HG03520 (cell line): ENCODE data around the gene CEACAM5.
"Not testable (repeated sequence)": the region's sequence is repeated elsewhere in the genome, so short reads cannot be mapped to it uniquely, and the experiment has no call there.

Source experiments
- ATAC-seq: cut with Tn5 transposase; IDR thresholded peaks from one replicate; pipeline ENCODE4 v1.9.1; 2021; ENCODE audit warnings: mild to moderate bottlenecking, moderate library complexity; ENCODE audit not compliant: unreplicated experiment

The CEACAM5 gene

GRCh38 chr19:41740415-41741243 is 32.2 kb downstream of the CEACAM5 start:
- no peak for ATAC-seq

DNA sequence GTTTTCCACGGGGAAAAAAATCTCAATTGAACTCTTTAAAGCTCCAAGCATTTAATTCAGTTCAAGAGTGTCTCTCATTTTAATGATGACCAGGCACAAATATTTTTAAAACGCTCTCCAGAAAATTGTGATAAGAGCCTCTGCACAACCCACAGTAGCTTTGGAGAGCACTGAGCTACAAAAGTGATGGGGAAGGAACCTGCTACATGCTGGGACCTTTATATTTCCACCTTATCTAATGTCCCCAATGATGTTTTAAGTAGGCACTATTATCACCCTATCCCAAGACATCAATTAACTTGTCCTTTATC is 32.8 kb downstream of the CEACAM5 start:
- ATAC-seq = no peak

GRCh38 chr19:41744850-41745249 is 36.4 kb downstream of the CEACAM5 start:
- ATAC-seq = no peak

GRCh38 chr19:41745756-41746155 is 37.3 kb downstream of the CEACAM5 start:
- ATAC-seq = no peak

DNA sequence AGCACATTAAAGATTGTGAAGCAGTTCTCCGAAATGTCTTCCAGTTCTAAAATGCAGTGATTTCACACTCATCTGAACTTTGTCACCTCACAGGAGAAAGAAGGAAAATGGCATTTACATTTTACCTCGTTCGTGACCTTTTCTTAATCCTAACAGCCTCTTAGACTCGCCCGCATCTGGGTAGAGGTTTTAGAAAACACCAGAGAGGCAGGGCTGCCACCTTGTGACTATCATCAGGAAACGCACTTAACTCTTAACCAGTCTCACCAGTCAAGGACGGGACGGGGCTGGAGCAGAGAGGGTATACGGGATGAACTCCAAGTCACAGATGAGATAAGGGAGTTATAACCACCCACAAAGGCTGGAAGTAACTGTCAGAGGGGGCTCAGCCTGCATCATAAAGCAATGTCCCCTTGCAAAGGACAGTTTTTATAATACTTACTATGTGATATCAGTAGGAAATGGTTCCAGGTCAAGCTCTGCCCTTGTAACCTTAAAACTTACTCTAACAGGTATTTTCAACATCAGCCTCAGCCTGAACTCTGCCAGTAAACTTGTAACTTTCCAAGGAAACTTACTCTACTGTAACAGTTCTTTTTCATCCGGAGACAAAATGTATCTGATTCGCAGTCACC is 38.3 kb downstream of the CEACAM5 start:
- no peak for ATAC-seq

- no peak for ATAC-seq
These were observed 39.6 kb downstream of the CEACAM5 start for GRCh38 chr19:41748012-41748411.

DNA sequence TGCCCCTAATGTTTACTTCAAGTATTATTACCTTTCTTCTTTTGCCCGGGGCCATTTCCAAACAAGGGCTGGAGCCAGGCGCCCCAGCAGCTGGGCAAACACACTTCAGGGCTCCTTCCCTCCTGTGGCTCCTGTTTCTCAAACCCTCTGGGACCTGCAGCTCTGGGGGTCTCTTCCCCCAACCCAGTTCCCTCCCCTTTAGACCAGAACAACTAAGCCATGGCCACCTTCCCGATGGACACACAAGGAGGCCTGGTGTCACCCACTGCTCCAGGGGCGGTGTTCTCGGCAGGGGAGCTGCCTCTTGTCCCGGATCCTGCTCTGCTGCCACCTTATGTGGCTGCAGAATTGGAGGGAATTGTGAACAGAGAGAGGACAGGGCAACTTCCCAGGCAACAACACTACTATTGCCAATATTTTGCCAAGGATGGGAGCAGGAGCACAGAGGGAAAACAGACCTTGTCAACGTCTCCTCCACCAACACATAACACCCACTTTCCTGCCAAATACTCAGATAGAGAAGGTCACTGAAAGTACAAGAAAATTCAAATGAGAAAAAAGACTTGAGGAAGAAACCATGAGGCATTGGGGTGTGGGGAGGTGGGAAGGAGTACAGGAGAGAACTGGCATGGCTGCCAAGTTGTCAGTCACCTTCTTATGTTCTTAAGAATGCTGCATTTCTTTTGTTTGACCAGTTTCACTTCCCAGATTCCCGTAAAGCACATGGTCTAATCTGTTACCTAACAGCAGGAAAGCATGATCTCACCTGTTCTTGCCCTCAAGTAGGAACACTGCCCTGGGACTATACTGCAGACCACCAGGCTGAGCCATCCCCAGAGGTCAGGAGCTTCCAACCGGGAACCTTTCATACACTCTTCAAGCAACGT is 42.1 kb downstream of the CEACAM5 start:
- ATAC-seq = not testable (repeated sequence)

DNA sequence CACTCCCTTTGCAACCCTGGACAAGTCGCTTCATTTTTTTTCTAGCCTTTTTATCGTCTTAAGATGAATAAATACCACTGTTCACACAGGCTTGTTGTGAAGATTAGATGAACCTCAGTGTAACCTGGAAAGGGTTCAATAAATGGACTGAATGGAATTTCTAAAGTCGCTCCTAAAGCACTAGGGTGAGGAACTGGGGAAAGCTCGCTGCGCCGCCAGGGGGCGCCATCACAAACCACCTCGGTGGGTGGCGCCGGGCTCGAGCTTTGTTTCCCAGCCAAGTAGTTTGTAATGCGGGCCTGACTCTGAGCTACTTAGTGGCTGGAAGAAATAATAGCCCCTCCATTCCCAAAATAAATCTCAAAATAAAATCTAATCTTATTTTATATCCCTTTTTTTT is 44.7 kb downstream of the CEACAM5 start:
- ATAC-seq = no peak

DNA sequence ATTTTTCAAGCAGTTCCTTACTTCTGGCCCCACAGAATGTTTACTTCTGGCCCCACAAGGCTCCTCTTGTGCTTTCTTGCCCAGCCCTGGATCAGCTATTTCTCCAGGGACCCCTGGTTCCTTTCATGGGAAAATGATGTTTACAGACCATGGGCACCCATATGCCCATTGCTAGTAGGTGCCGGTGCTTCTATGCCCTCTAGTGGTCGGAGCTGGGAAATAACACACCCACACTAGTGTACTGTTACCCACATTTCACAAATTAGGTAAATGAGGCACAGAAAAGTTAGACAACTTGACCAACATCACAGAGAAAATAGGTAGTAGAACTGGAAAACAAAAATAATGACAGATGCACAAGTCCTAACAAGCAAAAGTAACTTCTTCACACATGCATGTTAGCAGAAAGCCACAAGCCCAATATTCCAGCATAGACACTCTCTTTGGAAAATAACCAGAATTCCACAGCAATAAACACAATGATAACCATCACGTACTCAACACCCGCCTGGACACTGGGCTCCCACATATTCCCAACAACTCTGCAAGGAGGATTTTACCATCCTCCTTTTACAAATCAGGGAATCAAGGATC is 45.6 kb downstream of the CEACAM5 start:
- ATAC-seq = no peak

DNA sequence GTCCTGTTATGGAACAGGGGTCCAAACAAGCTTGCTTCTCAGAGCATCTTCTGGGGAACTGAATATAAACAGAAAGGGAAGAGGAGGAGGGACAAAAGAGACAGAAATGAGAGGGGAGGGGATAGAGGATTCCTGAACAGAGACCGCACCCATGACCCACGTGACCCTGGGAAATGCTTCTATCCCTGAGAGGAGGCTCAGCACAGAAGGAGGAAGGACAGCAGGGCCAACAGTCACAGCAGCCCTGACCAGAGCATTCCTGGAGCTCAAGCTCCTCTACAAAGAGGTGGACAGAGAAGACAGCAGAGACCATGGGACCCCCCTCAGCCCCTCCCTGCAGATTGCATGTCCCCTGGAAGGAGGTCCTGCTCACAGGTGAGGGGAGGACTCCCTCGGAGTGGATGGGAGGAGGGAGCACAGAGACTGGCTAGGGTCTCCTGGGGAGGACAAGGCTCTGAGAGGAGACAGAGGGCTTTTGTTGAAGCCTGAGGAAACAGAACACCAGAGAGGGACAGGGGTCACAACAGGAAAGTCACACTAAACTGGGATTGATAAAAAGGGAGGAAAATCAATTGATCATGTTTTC is 47.0 kb downstream of the CEACAM5 start, which contains the start of gene CEACAM6:
CEACAM6 (plus strand) TSS at position 203 of the 586 bp plus-strand sequence; CDS start at position 312, 109 bp downstream.
- no peak for ATAC-seq

GRCh38 chr19:41758846-41759245 is 50.4 kb downstream of the CEACAM5 start:
- no peak for ATAC-seq

- ATAC-seq = no peak
These were observed 58.7 kb downstream of the CEACAM5 start for GRCh38 chr19:41767115-41767514.

DNA sequence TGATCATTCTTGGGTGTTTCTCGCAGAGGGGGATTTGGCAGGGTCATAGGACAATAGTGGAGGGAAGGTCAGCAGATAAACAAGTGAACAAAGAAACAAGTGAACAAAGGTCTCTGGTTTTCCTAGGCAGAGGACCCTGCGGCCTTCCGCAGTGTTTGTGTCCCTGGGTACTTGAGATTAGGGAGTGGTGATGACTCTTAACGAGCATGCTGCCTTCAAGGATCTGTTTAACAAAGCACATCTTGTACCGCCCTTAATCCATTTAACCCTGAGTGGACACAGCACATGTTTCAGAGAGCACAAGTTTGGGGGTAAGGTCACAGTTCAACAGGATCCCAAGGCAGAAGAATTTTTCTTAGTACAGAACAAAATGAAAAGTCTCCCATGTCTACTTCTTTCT is 59.7 kb downstream of the CEACAM5 start:
- ATAC-seq = not testable (repeated sequence)

- ATAC-seq = no peak
These were observed 61.2 kb downstream of the CEACAM5 start for GRCh38 chr19:41769608-41770007.

- ATAC-seq = no peak
These were observed 63.0 kb downstream of the CEACAM5 start for GRCh38 chr19:41771410-41771809.

- ATAC-seq = no peak
These were observed 66.1 kb downstream of the CEACAM5 start for GRCh38 chr19:41774515-41774980.

- ATAC-seq = no peak
These were observed 68.3 kb downstream of the CEACAM5 start for GRCh38 chr19:41776700-41777099.
